AG10803 (cell line): ENCODE measurements around the gene CCL8.

ENCODE experiments used
- DNase-seq: peaks from one replicate; pipeline ENCODE4 v3.0.0; 2010; ENCODE audit warnings: low read depth
- H3K4me3 ChIP-seq: 2 replicates; pipeline ENCODE4 v1.5.1; 2011; ENCODE audit warnings: mild to moderate bottlenecking, low read length, control low read depth
- CTCF ChIP-seq: conservative IDR thresholded peaks from 2 replicates; pipeline ENCODE4 v1.5.1; 2011; ENCODE audit warnings: mild to moderate bottlenecking, low read length, control low read depth, inconsistent platforms

Gene CCL8

GRCh38 chr17:34303606-34304005 lies 15.6 kb upstream of the CCL8 start:
- no peak overlapping the region for H3K4me3 ChIP-seq
- TF ChIP-seq CTCF, result no peak
- no peak for DNase-seq

DNA sequence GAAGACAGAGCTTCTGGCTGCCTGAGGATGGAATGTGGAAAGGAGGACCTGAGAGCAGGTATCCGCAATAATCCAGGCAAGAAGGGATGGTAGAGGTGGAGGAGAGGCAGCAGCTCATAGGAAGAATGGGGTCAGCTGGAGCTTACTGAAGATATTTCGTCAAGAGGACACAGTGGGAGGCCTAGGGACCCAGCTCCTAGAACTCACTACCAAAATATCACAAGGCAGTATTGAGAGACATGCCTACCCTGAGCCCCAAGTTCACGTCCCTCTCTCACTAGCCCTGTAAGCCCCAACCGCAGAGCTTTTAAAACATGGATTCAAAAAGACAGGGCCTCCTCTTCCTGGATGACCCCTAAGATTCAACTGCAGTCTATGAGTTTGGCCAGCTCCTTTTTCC lies 14.2 kb upstream of the CCL8 start:
- no peak for TF ChIP-seq CTCF

GRCh38 chr17:34305606-34306005 lies 13.6 kb upstream of the CCL8 start:
- DNase-seq, result peak; percentile 37
- no peak overlapping the region for H3K4me3 ChIP-seq
- no peak for TF ChIP-seq CTCF

More for the DNA sequence above, 14.2 kb upstream of the CCL8 start:
- no peak overlapping the region for H3K4me3 ChIP-seq
- DNase-seq, result no peak

DNA sequence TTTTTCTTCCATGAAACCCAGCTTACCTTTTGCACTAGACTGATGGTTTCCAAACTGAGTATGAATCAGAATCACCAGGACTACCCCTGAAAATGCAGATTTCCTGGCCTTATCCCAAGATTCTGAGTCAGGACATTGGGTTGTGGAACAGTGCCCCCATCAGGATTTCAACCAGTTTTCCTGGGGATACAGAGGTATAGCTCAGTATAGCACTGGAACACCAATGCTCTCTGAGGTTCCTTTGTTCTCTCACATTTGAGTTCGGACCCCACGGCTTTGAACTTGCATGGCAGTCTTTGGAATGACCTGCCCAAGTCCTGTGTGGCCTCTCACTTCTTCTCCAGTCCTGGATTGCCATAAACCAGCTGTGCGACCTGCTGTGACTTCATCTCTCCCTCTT lies 12.8 kb upstream of the CCL8 start:
- no peak overlapping the region for H3K4me3 ChIP-seq
- peak; percentile 75 for DNase-seq
- TF ChIP-seq CTCF, result peak; percentile 69

DNA sequence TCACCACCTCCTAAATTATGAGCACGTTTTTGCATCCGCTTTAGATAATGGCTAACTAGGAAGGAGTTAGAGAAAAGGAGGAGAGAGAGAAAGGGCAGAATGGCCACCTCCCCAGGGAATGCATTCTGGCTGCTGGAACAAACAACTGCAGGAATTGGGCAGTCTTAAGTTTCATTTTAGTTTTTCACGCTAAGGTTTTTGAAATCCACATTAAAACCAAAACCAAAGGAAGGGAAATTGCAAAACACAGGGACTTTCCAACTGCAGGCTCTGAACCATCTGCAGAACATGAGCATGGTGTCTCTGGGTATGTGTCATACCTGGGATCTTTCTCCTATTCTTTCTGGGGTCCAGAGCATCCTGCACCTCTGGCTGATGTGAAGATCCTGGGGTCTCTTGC lies 12.1 kb upstream of the CCL8 start:
- H3K4me3 ChIP-seq, result no peak overlapping the region
- DNase-seq, result peak; percentile 88
- TF ChIP-seq CTCF, result no peak

DNA sequence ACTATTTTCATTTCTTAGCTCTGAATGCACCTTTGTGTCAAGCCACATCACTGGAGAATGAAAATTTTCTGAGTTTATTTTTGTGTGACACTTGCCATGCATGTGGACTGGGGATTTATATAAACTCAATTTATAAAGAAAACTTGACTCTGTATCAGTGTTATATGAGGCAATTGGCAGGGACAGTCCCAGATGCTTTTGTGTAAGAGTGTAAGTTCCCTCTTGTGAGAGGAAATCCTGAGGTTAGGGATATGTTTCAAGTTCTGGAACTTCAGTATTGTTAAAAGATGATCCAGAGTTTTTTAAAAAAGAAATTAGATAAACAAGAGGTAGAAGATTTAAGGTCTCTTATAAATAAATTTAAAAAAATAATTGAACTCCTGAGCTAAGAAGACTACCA lies 10.9 kb upstream of the CCL8 start:
- peak; percentile 12 for DNase-seq

GRCh38 chr17:34311291-34311690 lies 7.9 kb upstream of the CCL8 start:
- DNase-seq, result no peak
- TF ChIP-seq CTCF, result no peak
- H3K4me3 ChIP-seq, result no peak overlapping the region

More for the DNA sequence above, 10.9 kb upstream of the CCL8 start:
- no peak overlapping the region for H3K4me3 ChIP-seq
- TF ChIP-seq CTCF, result no peak
